Duodenal mucosa (tissue), 2 donors: ENCODE measurements around the gene HSPBP1.

Experiments used
- H3K27ac ChIP-seq: one replicate; pipeline ENCODE4 v1.7.0; 2013; ENCODE audit warnings: low read depth, low read length
- H3K27me3 ChIP-seq, 2 donors: one replicate each; pipeline ENCODE4 v1.7.0; 2013; ENCODE audit warnings: low read length in 2 of 2, control low read depth in 1 of 2; ENCODE audit not compliant: insufficient read depth in 2 of 2, control insufficient read depth in 1 of 2
- H3K36me3 ChIP-seq, 2 donors: one replicate each; pipeline ENCODE4 v1.7.0; 2013; ENCODE audit warnings: low read length in 2 of 2, control low read depth in 1 of 2; ENCODE audit not compliant: insufficient read depth in 2 of 2, control insufficient read depth in 1 of 2
- H3K4me1 ChIP-seq, 2 donors: one replicate each; pipeline ENCODE4 v1.7.0; 2013; ENCODE audit warnings: low read length in 2 of 2, control low read depth in 1 of 2; ENCODE audit not compliant: insufficient read depth in 2 of 2, control insufficient read depth in 1 of 2
- H3K4me3 ChIP-seq, 2 donors: one replicate each; pipeline ENCODE4 v1.7.0; 2013; ENCODE audit warnings: low read length in 2 of 2, low read depth in 1 of 2
- H3K9ac ChIP-seq, 2 donors: one replicate each; pipeline ENCODE4 v1.7.0; 2013; ENCODE audit warnings: low read length in 2 of 2, low read depth in 1 of 2
- H3K9me3 ChIP-seq, 2 donors: one replicate each; pipeline ENCODE4 v1.7.0; 2013; ENCODE audit warnings: low read length in 2 of 2, control low read depth in 1 of 2; ENCODE audit not compliant: control insufficient read depth in 1 of 2

HSPBP1 gene

DNA sequence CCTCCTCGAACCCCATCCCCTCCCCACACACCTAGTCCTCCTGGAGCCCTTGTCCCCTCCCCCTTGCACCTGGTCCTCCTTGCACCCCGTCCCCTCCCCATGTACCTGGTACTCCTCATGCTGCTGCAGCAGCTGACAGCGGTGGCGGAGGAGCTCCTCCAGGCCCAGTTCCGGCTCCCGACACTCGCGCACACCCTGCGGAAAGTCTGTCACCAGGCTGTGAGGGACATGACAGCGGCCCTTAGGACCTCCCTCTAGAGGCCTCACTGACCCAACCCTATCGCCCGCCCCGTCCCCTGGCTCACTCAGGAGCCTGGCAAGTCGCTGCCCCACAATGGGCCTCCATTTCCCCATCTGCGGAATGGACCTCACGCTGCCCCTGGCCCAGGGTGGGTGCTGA, 14.7 kb downstream of the HSPBP1 start:
- no peak overlapping the region for H3K4me3 ChIP-seq
- peaks cover 0 to 12% of the 10 kb centered on the region in 2 donors for H3K36me3 ChIP-seq
- no peak overlapping the region for H3K9ac ChIP-seq
- no peaks in the 10 kb centered on the region for H3K4me1 ChIP-seq
- no peak overlapping the region for H3K27ac ChIP-seq
- no peaks in the 10 kb centered on the region for H3K9me3 ChIP-seq
- no peaks in the 10 kb centered on the region for H3K27me3 ChIP-seq

DNA sequence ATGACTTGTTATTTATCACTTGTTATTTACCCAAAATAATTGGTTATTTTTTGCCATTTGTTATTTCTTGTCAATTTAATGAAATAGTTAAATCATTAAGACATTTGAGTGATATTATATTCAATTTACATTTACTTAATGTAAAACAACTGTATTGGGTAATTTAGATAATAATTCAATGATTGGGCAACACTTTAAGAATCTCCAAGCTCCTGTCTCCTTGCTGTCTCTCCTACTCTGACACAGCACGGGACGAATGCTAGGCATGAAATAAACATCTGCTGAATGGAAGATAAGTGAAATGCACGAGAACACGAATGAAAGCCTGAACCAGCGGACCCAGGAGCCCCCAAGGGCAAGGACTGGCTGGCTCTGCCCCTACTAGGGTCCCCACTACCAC, 15.4 kb downstream of the HSPBP1 start:
- Histone ChIP-seq H3K27ac (no peak overlapping the region), H3K4me3 (no peak overlapping the region), H3K27me3 (no peaks in the 10 kb centered on the region), H3K9me3 (no peaks in the 10 kb centered on the region), H3K36me3 (peaks cover 0 to 5% of the 10 kb centered on the region in 2 donors), H3K9ac (no peak overlapping the region), H3K4me1 (peaks cover 0 to 5% of the 10 kb centered on the region in 2 donors)

DNA sequence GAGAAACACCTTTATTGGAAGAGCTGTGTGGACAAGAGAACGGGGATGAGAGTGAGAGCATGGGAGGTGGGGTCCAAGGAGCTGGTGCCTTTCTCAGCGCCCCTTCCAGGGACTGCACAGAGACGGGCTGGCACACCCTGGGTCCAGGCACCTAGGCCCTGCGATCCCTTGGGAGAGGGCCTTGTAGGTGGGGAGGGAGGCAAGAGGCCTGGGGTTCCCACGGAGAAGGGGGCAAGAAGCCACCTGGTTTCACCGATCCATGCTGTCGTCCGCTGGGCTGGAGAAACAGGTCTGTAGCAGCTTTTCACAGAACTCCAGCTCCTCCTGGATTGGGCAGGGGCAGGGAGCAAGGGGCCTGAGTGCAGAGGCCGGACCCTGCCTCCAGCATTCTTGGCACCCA, 17.6 kb downstream of the HSPBP1 start:
- no peak overlapping the region for H3K27ac ChIP-seq
- H3K27me3 ChIP-seq = no peaks in the 10 kb centered on the region
- no peaks in the 10 kb centered on the region for H3K9me3 ChIP-seq
- no peak overlapping the region for H3K4me3 ChIP-seq
- H3K9ac ChIP-seq = no peak overlapping the region
- peaks cover 1 to 10% of the 10 kb centered on the region in 2 donors for H3K4me1 ChIP-seq
- H3K36me3 ChIP-seq = peaks cover 0 to 5% of the 10 kb centered on the region in 2 donors

DNA sequence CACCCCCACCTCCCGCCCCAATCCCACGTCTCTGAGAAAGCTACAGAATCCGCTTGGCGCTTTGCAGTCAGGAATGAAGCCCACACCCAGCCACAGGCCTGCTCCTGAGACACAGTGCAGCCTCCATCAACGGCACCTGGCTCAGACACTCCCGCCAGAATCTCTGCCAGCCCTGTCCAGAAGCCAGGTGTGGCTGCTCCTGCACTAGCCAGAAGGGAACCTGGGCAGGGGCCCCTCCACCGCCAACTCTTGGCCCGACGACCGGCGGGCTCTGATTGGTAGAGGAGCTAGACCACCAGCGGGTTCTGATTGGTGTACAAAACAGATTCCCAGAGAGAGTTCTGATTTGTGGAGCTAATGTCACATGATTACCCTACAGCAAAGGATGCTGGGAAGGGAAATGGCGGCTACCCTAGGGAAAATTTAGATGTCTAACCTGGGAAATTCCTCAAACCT, 18.2 kb downstream of the HSPBP1 start:
- Histone ChIP-seq H3K27me3 (no peaks in the 10 kb centered on the region), H3K4me3 (no peak overlapping the region), H3K27ac (no peak overlapping the region), H3K4me1 (peaks cover 8 to 16% of the 10 kb centered on the region in 2 donors), H3K9me3 (no peaks in the 10 kb centered on the region), H3K36me3 (peaks cover 0 to 5% of the 10 kb centered on the region in 2 donors), H3K9ac (no peak overlapping the region)

DNA sequence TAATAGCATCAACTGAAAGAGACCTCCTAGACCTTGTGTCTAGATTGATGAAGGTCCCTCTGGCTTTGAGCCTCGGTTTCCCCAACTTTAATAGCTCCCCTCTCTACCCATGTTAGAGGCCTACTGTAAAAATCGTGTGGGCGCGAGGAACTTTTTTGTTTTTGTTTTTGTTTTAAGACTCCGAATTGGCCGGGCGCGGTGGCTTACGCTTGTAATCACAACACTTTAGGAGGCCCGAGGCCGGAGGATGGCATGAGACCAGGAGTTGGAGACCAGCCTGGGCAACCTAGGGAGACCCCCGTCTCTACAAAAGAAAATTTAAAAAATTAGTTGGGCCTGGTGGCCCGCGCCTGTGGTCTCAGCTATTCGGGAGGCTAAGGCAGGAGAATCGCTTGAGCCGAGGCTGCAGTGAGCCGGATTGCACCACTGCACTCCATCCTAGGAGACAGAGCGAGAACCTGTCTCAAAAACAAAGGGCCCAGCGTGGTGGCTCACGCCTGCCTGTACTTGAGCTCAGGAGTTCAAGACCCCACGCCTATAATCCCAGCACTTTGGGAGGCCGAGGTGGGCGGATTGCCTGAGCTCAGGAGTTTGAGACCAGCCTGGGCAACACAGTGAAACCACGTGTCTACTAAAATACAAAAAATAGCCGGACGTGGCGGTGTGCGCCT, 20.2 kb downstream of the HSPBP1 start:
- no peaks in the 10 kb centered on the region for H3K27me3 ChIP-seq
- no peaks in the 10 kb centered on the region for H3K36me3 ChIP-seq
- H3K27ac ChIP-seq = peak overlapping the region; percentile 87
- no peaks in the 10 kb centered on the region for H3K9me3 ChIP-seq
- peak overlapping the region; percentile 91 to 93 for H3K4me3 ChIP-seq
- peak overlapping the region; percentile 68 to 74 for H3K9ac ChIP-seq
- H3K4me1 ChIP-seq = peaks cover 25 to 36% of the 10 kb centered on the region in 2 donors

DNA sequence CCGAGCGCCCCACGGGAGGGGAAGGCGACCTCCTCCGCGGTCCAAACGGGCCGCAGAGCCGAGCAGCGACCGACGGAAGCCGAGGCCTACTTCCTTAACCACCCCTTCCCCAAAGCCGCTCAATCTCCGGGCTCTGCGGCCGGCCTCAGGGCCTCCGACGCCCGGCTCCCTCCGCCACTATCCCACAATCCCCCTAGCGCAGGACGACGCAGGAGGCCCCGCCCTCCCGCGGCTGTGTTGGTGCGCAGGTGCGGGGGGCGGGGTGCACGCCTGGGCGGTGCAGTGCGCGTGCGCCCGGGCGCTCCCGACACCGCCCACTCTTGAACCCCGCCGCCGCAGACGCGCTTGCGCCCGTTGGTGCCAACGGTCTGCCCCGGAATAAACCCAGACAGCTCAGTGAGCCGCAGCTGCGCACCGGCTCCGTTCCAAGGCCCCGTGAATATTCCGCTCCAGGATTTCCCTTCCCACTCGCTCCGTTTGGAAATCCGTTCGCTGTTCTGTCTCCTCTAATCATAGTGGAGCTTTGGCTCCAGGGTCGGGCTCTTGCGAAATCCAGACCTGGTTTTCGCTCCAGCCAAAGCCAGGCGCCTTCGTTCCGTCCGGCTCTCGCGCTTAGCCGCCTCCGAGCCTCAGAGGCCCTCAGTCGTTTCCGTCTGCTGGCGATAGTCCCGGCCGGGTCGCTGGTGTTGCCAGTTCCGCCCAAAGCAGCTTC, 20.9 kb downstream of the HSPBP1 start, which contains the start of gene PPP6R1:
Gene PPP6R1, minus strand, starts transcription at position 190 of the 712 bp plus-strand sequence. CDS start 11,914 bp downstream, outside the sequence.
- H3K4me1 ChIP-seq = peaks cover 28 to 42% of the 10 kb centered on the region in 2 donors
- H3K4me3 ChIP-seq = peak within 1 kb of the TSS; percentile 91 to 93
- peak within 1 kb of the TSS; percentile 87 for H3K27ac ChIP-seq
- H3K27me3 ChIP-seq = no peaks in the 10 kb centered on the region
- no peaks in the 10 kb centered on the region for H3K36me3 ChIP-seq
- no peaks in the 10 kb centered on the region for H3K9me3 ChIP-seq
- peak within 1 kb of the TSS; percentile 78 to 89 for H3K9ac ChIP-seq

DNA sequence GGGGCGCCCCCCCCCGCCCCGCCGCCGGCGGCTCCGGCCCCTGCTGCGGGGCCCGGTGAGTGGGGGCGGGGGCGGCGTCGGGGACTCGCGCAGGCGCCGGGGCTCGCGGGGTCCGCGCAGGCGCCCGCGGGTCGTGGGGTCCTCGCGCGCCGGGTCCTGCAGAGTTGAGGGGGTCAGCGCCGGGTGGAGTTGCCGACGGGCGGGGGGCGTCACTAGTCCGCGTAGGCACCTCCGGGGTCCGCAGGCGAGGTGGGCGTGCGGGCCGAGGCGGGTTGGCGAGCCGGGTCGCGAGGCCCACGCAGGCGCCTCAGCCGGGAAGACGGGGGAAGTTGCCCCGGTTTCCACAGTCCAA, 21.5 kb downstream of the HSPBP1 start:
- H3K36me3 ChIP-seq = no peaks in the 10 kb centered on the region
- H3K9me3 ChIP-seq = no peaks in the 10 kb centered on the region
- peaks cover 30 to 44% of the 10 kb centered on the region in 2 donors for H3K4me1 ChIP-seq
- peak overlapping the region; percentile 91 to 93 for H3K4me3 ChIP-seq
- H3K27ac ChIP-seq = peak overlapping the region; percentile 87
- H3K27me3 ChIP-seq = no peaks in the 10 kb centered on the region
- H3K9ac ChIP-seq = peak overlapping the region; percentile 78 to 81

DNA sequence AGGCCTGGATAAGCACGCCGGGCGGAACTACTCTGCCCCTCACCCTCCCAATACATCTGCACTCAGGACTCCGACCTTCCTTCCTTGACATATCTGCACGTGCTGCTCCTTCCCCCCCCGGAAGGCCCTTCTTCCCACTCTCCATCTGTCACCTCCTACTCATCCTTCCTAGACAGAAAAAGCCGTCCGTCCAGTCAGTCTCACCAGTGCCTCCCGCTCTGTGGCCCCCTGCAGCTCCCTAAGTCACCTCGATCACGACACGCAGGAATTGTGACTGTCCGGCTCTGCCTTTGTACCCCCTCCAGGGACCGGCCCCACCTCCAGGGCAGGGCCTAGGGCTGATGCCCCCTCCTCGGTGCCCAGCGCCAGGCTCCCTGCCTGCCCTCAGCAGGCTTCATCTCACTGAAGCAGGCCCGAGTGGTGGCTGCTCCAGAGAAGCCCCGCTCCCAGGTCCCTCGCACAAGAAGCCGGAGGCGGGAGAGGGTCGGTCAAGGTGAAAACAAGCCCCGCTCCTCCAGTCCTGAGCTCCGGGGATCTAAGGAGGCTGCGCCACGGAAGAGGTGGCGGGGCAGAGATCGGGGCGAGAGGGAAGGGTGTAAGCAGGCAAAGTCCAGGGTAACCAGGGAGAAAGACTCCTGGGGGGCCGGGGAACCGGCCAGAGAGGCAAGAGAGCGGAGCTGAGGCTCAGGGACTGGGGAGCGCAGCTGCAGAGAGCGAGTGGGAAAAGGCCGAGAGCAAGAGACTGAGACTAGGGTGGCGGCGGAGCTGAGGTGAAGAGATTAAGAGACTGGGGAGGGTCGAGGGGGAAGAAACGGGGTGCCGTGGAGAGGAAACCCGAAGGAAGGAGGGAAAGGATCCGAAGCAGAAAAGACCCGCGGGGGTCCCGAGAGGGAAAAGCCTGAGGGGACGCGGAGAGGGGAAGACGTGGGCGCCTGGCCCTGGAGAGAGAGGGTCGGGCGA, 22.2 kb downstream of the HSPBP1 start:
- Histone ChIP-seq H3K27me3 (no peaks in the 10 kb centered on the region), H3K4me1 (peaks cover 37 to 51% of the 10 kb centered on the region in 2 donors), H3K9ac (peak overlapping the region; percentile 73 to 89), H3K27ac (no peak overlapping the region), H3K4me3 (peak overlapping the region; percentile 91 to 93), H3K9me3 (no peaks in the 10 kb centered on the region), H3K36me3 (no peaks in the 10 kb centered on the region)

DNA sequence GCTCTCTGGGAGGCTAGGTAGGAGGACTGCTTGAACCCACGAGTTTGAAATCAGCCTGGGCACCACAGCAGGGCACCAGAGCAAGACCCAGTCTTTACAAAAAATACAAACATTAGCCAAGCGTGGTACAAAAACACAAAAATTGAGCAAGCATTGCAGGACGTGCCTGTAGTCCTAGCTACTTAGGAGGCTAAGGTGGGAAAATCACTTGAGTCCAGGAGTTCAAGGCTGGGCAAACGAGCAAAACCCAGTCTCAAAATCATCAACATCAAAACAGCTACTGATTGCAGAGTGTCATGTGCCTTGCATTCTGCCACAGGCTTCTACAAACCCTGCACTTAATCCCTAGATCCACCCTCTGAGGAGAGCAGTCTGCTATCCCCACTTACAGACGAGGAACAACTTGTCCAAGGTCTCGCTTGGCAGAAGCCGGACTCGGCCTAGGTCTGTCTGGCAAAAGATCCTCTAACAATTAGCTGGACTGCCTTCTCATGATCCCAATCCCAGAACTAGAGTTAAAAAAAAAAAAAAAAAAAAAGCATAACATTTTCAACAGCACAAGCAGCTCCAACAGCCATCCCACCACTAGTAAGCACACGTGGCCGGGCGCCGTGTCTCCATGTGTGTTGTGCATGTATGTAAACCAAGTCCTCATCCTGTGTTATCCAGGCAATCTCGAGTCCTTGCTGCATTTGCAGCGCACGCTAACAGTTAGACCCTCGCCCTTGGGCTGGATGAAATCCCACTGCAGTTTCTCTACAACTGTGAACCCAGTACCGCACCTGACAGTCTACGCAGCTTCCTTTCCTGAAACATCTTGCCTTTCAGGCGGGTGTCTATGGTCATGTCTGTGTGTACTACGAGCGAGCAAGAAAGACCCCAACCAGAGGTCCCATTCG, 23.1 kb downstream of the HSPBP1 start:
- H3K27ac ChIP-seq = no peak overlapping the region
- peak overlapping the region; percentile 73 to 89 for H3K9ac ChIP-seq
- H3K4me1 ChIP-seq = peaks cover 40 to 55% of the 10 kb centered on the region in 2 donors
- H3K4me3 ChIP-seq = peak overlapping the region; percentile 91 to 93
- no peaks in the 10 kb centered on the region for H3K36me3 ChIP-seq
- no peaks in the 10 kb centered on the region for H3K27me3 ChIP-seq
- H3K9me3 ChIP-seq = no peaks in the 10 kb centered on the region
